Activated CD4-positive, alpha-beta T cell treated with anti-CD3 and anti-CD28 coated beads, Interleukin-2, amount 50 U/mL, for 4 hours (primary cell): ENCODE data around the gene TRIP11.

Source experiments
- DNase-seq, 2 experiments: peaks; one replicate each; pipeline ENCODE4 v3.0.0-alpha.2; 2020

TRIP11 gene

GRCh38 chr14:91953170-91953985 lies 86.5 kb downstream of the TRIP11 start:
- no peak for DNase-seq

- DNase-seq = peak; percentile 12 to 21
Observed at GRCh38 chr14:91947475-91948184, 92.2 kb downstream of the TRIP11 start, which contains the start of gene FBLN5. Gene FBLN5, minus strand, starts transcription at chr14:91947694. Its CDS starts 465 bp downstream, at chr14:91947229.

- DNase-seq = no peak
Observed at GRCh38 chr14:91946622-91947474, 93.0 kb downstream of the TRIP11 start.

- DNase-seq = no peak
Observed at GRCh38 chr14:91945751-91946621, 93.9 kb downstream of the TRIP11 start.

- no peak for DNase-seq
Observed at GRCh38 chr14:91942946-91943345, 96.9 kb downstream of the TRIP11 start.

- DNase-seq = no peak
Observed at GRCh38 chr14:91942128-91942527, 97.7 kb downstream of the TRIP11 start.

- no peak for DNase-seq
Observed at GRCh38 chr14:91940209-91940608, 99.7 kb downstream of the TRIP11 start.

- DNase-seq = no peak
Observed at GRCh38 chr14:91935586-91935985, 104.3 kb downstream of the TRIP11 start.

GRCh38 chr14:91934554-91935285 lies 105.1 kb downstream of the TRIP11 start:
- DNase-seq = no peak

- DNase-seq = no peak
Observed at GRCh38 chr14:91931478-91932088, 108.3 kb downstream of the TRIP11 start.

GRCh38 chr14:91929700-91930099 lies 110.2 kb downstream of the TRIP11 start:
- no peak for DNase-seq

GRCh38 chr14:91927800-91928199 lies 112.1 kb downstream of the TRIP11 start:
- DNase-seq = no peak

GRCh38 chr14:91927191-91927590 lies 112.7 kb downstream of the TRIP11 start:
- no peak for DNase-seq

GRCh38 chr14:91926131-91926890 lies 113.5 kb downstream of the TRIP11 start:
- DNase-seq = no peak

- no peak for DNase-seq
Observed at GRCh38 chr14:91925727-91926121, 114.1 kb downstream of the TRIP11 start.

GRCh38 chr14:91925001-91925726 lies 114.7 kb downstream of the TRIP11 start:
- DNase-seq = no peak

- no peak for DNase-seq
Observed at GRCh38 chr14:91920526-91920925, 119.3 kb downstream of the TRIP11 start.

- no peak for DNase-seq
Observed at GRCh38 chr14:91919814-91920213, 120.0 kb downstream of the TRIP11 start.

- DNase-seq = no peak
Observed at GRCh38 chr14:91918186-91918883, 121.5 kb downstream of the TRIP11 start.
